Aorta (tissue), 5 donors: ENCODE measurements around the gene GAST. TPM values are rescaled to one million over a fixed set of nuclear protein-coding genes. Genes with fewer than 3 reads are reported as not detected.
"Not testable (repeated sequence)": the region's sequence is repeated elsewhere in the genome, so short reads cannot be mapped to it uniquely, and the experiment has no call there.

ENCODE experiments used
- ATAC-seq: fragments of 200-7000 bp; cut with Tn5 transposase; one replicate; pipeline ENCODE4 v1.9.1; 2022; ENCODE audit warnings: moderate library complexity; ENCODE audit not compliant: low FRiP score
- DNase-seq, 2 donors: peaks; one replicate each; pipeline ENCODE4 v3.0.0-alpha.2; 2020
- H3K27ac ChIP-seq, 2 donors: one replicate each; pipeline ENCODE4 v1.5.1; 2013; ENCODE audit warnings: low read length in 2 of 2, mild to moderate bottlenecking in 2 of 2, moderate library complexity in 2 of 2, control low read depth in 1 of 2, inconsistent platforms in 1 of 2, low read depth in 1 of 2
- H3K27me3 ChIP-seq, 2 donors: one replicate each; pipeline ENCODE4 v1.6.1; 2013; ENCODE audit warnings: control low read depth in 1 of 2, low read length in 1 of 2, mild to moderate bottlenecking in 1 of 2, moderate library complexity in 1 of 2; ENCODE audit not compliant: insufficient read depth in 2 of 2, control insufficient read depth in 1 of 2
- H3K36me3 ChIP-seq, 2 donors: one replicate each; pipeline ENCODE4 v1.6.1; 2013; ENCODE audit warnings: control low read depth in 1 of 2, low read length in 1 of 2, mild to moderate bottlenecking in 1 of 2; ENCODE audit not compliant: insufficient read depth in 2 of 2, control insufficient read depth in 1 of 2
- H3K4me1 ChIP-seq, 2 donors: one replicate each; pipeline ENCODE4 v1.6.1; 2013; ENCODE audit warnings: low read length in 2 of 2, control low read depth in 1 of 2, mild to moderate bottlenecking in 1 of 2, moderate library complexity in 1 of 2; ENCODE audit not compliant: insufficient read depth in 2 of 2, control insufficient read depth in 1 of 2
- H3K4me3 ChIP-seq, 2 donors: one replicate each; pipeline ENCODE4 v1.5.1; 2013; ENCODE audit warnings: low read length in 2 of 2, control low read depth in 1 of 2, mild to moderate bottlenecking in 1 of 2
- H3K9me3 ChIP-seq: one replicate; pipeline ENCODE4 v1.6.1; 2013; ENCODE audit warnings: mild to moderate bottlenecking, low read length; ENCODE audit not compliant: control insufficient read depth
- WGBS, 2 donors: extraction: QIAGEN DNeasy Blood & Tissue Kit; methylation state at CpG; one replicate each; pipeline ENCODE4 v1.1.7; 2013; 5-methylcytosine and 5-hydroxymethylcytosine counted together
- intact Hi-C, 2 donors: fragments of 100-400 bp; cut with DNase I; formaldehyde crosslinking; loops; one replicate each; pipeline versions ENCODE4 v1.14.2 to v1.15.0; 2022
- polyA plus RNA-seq, 2 donors: library from polyadenylated mRNA; stranded (reverse); fragments of 200-250 nt; gene quantifications; one replicate each; pipeline ENCODE4 v1.2.3, GENCODE V29; 2013
- total RNA-seq, 2 donors: library from RNA; stranded (reverse); fragmentation: NEBNext Ultra II Directional; extraction: Animal tissue kit (Norgen Biotek cat#: 25700); gene quantifications; one replicate each; pipeline ENCODE4 v1.2.1, GENCODE V29; 2021
- donor health status: healthy with polysubstance abuse.
- donor health status: Bipolar disorder and iron deficiency.
- donor health status: DM: no; HTN: no; CAD: no.
- donor health status: DM: no; HTN: no; CAD: no.
- donor health status: DM: yes; HTN: yes; CAD: no.

Gene GAST
- total and polyA plus RNA-seq, 4 donors = not detected

GRCh38 chr17:41667280-41668041 lies 44.7 kb upstream of the GAST start:
- ATAC-seq (no peak), DNase-seq (peak in 1 of 2 donors; percentile 63)
- Histone ChIP-seq H3K27me3 (no peaks in the 10 kb centered on the region), H3K27ac (no peak overlapping the region), H3K36me3 (no peaks in the 10 kb centered on the region), H3K4me3 (no peak overlapping the region), H3K4me1 (no peaks in the 10 kb centered on the region), H3K9me3 (no peaks in the 10 kb centered on the region)
- WGBS, 2 donors = 50 to 52% methylated on average over 23 of the region's 23 CpGs
- intact Hi-C loops = loop anchor here (2.0 to 10.0 kb wide), 5 partner anchors 21 to 1023 kb away; partner anchors contain the start of genes EIF1 (in 1 of the 2) and SMARCE1 (in 1 of the 2)

GRCh38 chr17:41672153-41672552 lies 40.0 kb upstream of the GAST start:
- H3K9me3 ChIP-seq = no peaks in the 10 kb centered on the region
- intact Hi-C loops = no loop called here
- 94 to 95% methylated on average over 7 of the region's 7 CpGs for WGBS, 2 donors

DNA sequence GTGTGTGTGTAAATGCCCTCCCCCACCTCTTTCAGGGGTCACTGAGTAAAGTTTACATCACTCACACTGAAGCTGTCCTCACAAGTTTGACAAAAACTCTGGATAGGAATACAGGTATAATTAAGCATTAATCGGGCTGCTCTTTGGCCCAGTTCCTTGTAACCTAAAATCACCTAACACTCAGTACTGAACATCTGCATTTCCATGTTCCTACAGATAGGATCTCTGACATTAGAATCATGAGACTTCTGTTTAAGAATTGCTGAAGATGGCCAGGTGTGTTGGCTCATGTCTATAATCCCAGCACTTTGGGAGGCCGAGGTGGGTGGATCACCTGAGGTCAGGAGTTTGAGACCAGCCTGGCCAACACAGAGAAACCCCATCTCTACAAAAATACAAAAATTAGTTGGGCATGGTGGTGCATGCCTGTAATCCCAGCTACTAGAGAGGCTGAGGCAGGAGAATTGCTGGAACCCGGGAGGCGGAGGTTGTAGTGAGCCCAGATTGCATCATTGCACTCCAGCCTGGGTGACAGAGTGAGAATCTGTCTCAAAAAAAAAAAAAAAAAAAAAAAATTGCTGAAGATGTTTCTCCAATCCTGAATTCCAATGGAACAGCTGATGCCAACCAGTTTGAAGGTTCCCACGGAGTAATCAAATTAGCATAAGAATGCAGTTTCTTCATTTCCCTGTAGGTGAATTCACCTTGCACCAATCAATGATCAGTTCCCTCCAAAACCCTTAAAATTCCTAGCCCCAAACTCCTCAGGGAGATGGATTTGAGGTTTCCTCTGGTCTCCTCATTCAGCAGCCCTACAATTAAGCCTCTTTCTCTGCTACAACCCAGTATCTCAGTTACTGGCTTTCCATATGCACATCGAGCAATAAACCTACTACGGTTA lies 36.7 kb upstream of the GAST start:
- H3K4me3 ChIP-seq, H3K9me3 ChIP-seq, H3K27ac ChIP-seq, H3K27me3 ChIP-seq, H3K36me3 ChIP-seq, ATAC-seq, DNase-seq, H3K4me1 ChIP-seq, intact Hi-C loops: not testable (repeated sequence)
- WGBS, 2 donors = 78 to 79% methylated on average over 7 of the region's 7 CpGs

More at GRCh38 chr17:41672153-41672552, 40.0 kb upstream of the GAST start:
- Histone ChIP-seq H3K27me3 (no peaks in the 10 kb centered on the region), H3K27ac (no peak overlapping the region), H3K4me3 (no peak overlapping the region), H3K36me3 (no peaks in the 10 kb centered on the region), H3K4me1 (no peaks in the 10 kb centered on the region)
- DNase-seq (no peak), ATAC-seq (no peak)

DNA sequence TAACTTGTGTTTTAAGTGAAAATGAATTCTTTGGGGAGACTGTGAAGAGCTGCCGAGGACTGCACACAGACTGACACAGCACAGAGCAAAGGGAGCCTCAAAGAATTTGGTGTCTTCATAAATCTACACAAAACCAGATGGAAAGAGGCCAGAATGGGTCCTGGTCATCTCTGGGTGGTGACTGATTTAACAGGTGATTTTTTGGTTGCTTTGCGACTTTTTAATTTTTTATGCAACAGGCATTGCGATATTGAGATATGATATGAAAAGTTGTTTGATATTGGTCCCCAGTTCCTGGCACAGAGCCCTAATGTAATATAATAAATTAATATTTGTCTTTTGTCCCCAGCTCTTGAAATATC lies 36.1 kb upstream of the GAST start:
- H3K9me3 ChIP-seq = no peaks in the 10 kb centered on the region
- DNase-seq (no peak), ATAC-seq (no peak)
- intact Hi-C loops = no loop called here
- 82 to 87% methylated on average over 3 of the region's 3 CpGs for WGBS, 2 donors
- no peaks in the 10 kb centered on the region for H3K36me3 ChIP-seq
- H3K27ac ChIP-seq = no peak overlapping the region
- no peak overlapping the region for H3K4me3 ChIP-seq
- no peaks in the 10 kb centered on the region for H3K4me1 ChIP-seq
- no peaks in the 10 kb centered on the region for H3K27me3 ChIP-seq

- no peak for DNase-seq
- WGBS, 2 donors = 90 to 91% methylated on average over 2 of the region's 2 CpGs
These were observed 33.7 kb upstream of the GAST start for GRCh38 chr17:41678411-41678906.

GRCh38 chr17:41678907-41679739 lies 33.0 kb upstream of the GAST start:
- peak; percentile 52 for ATAC-seq
- Histone ChIP-seq H3K36me3 (no peaks in the 10 kb centered on the region), H3K4me3 (no peak overlapping the region), H3K4me1 (no peaks in the 10 kb centered on the region), H3K27me3 (no peaks in the 10 kb centered on the region), H3K27ac (no peak overlapping the region), H3K9me3 (no peaks in the 10 kb centered on the region)
- 57 to 60% methylated on average over 6 of the region's 6 CpGs for WGBS, 2 donors
- intact Hi-C loops = no loop called here
- no peak for DNase-seq

More at GRCh38 chr17:41678411-41678906, 33.7 kb upstream of the GAST start:
- no peaks in the 10 kb centered on the region for H3K4me1 ChIP-seq
- no peaks in the 10 kb centered on the region for H3K36me3 ChIP-seq
- no peak overlapping the region for H3K27ac ChIP-seq
- ATAC-seq = no peak
- H3K4me3 ChIP-seq = no peak overlapping the region
- intact Hi-C loops = no loop called here
- H3K27me3 ChIP-seq = no peaks in the 10 kb centered on the region
- H3K9me3 ChIP-seq = no peaks in the 10 kb centered on the region

GRCh38 chr17:41679740-41680425 lies 32.2 kb upstream of the GAST start:
- 69 to 73% methylated on average over 5 of the region's 5 CpGs for WGBS, 2 donors
- H3K36me3 ChIP-seq = no peaks in the 10 kb centered on the region
- intact Hi-C loops = no loop called here
- H3K27me3 ChIP-seq = no peaks in the 10 kb centered on the region
- ATAC-seq (no peak), DNase-seq (no peak)
- no peaks in the 10 kb centered on the region for H3K9me3 ChIP-seq
- H3K27ac ChIP-seq = no peak overlapping the region
- no peaks in the 10 kb centered on the region for H3K4me1 ChIP-seq
- no peak overlapping the region for H3K4me3 ChIP-seq
